ENCODE measurements around the gene CHKB. TPM values are rescaled to one million over a fixed set of nuclear protein-coding genes. Genes with fewer than 3 reads are reported as not detected.

CHKB gene
- total RNA-seq, 1 donor from 2014 or later, result 27.5 TPM

GRCh38 chr22:50573491-50574382 lies 8.9 kb downstream of the CHKB start:
- DNase-seq (ENCODE audit: low read depth, low spot score), result no peak

- DNase-seq (ENCODE audit: low read depth, low spot score), result no peak
Measured at GRCh38 chr22:50572965-50573364, 9.7 kb downstream of the CHKB start.

GRCh38 chr22:50571264-50572175 lies 11.1 kb downstream of the CHKB start:
- no peak for DNase-seq (ENCODE audit: low read depth, low spot score)

GRCh38 chr22:50570861-50571260 lies 11.8 kb downstream of the CHKB start:
- DNase-seq (ENCODE audit: low read depth, low spot score), result no peak

- no peak for DNase-seq (ENCODE audit: low read depth, low spot score)
Measured at GRCh38 chr22:50569896-50570535, 12.6 kb downstream of the CHKB start.

GRCh38 chr22:50569041-50569459 lies 13.6 kb downstream of the CHKB start:
- no peak for DNase-seq (ENCODE audit: low read depth, low spot score)

DNA sequence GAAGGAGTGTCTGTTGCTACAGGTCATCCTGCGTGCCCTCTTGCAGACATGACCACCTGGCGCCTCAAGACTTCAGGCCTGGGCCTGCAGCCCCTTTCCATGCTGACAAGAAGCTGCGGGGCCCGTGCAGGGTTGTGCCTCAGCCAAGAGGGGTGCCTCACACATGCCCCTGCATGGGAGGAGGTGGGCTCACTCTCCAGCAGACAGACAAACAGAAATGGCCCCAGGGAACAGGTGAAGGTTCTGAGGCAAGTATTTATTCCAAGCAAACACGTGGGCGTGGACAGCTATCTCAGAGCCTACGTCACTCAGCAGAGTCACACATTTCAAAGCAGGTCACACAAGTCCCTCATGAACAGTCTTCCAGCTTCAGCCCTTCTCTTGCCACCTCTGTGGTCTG lies 14.0 kb downstream of the CHKB start:
- DNase-seq (ENCODE audit: low read depth, low spot score), result no peak

DNA sequence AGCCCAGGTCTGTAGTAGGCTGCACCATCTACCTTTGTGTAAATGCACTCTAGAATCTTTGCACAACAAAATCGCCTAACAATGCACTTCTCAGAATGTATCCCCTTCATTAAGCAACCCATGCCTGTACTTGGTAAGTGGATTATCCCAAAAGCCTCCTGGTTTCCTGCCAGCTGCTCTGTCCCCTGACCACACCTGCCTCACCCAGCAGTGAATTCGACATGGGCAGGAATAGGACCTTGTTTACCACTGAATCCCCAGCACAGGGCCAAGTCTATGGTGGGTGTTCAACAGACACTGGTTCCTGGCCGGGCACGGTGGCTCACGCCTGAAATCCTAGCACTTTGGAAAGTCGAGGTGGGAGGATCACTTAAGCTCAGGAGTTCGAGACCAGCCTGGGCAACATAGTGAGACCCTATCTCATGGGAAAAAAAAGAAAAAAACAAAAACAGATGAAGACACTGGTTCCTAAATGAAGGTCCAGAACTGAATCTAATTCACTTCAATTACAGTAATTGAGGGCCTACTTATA lies 14.9 kb downstream of the CHKB start:
- no peak for DNase-seq (ENCODE audit: low read depth, low spot score)

GRCh38 chr22:50564289-50564688 lies 18.4 kb downstream of the CHKB start:
- no peak for DNase-seq (ENCODE audit: low read depth, low spot score)

- no peak for DNase-seq (ENCODE audit: low read depth, low spot score)
Measured at GRCh38 chr22:50563413-50564160, 19.1 kb downstream of the CHKB start.

DNA sequence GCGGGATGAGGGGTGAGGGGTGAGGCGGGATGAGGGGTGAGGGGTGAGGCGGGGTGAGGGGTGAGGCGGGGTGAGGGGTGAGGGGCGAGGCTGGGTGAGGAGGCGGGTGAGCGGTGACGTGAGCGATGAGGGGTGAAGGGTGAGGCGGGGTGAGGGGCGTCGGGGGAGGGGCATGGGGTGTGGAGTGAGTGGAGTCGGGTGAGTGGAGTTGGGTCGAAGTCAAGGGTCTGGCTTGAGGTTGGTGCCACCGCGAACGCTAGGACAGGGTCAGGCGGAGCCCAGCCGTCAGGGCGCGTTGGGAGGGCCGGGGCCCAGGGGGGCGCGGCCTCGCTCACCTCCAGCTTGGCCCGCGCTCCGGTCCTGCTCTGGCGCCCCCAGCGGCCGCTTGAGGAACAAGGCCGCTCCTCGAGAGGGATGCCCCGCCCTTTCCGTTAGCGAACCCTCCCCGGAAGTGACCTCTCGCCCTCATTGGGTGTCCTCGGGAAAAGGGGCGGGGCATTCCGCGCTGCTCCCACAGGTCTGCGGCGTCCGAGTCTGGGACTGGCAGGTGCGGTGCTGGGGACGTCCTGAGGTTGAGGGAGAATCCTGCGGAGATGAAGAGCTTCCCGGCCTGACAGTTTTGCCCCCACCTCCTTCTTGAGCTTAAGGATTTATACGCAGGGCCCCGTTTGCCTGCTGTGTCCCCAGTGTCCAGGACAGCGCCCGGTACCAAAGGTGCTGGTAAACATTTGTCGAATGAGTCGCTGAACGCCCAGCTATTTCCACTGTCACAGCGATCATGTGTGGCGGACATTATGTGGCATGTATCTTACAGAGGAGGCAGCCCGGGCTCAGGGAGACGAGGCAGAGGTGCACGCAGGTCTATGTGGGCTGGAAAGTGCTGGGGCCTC lies 19.9 kb downstream of the CHKB start, which contains the start of gene SYCE3:
Gene SYCE3, minus strand, starts transcription at position 397 of the 890 bp plus-strand sequence. CDS start 6,514 bp downstream, outside the sequence.
- DNase-seq (ENCODE audit: low read depth, low spot score), result peak; percentile 17

DNA sequence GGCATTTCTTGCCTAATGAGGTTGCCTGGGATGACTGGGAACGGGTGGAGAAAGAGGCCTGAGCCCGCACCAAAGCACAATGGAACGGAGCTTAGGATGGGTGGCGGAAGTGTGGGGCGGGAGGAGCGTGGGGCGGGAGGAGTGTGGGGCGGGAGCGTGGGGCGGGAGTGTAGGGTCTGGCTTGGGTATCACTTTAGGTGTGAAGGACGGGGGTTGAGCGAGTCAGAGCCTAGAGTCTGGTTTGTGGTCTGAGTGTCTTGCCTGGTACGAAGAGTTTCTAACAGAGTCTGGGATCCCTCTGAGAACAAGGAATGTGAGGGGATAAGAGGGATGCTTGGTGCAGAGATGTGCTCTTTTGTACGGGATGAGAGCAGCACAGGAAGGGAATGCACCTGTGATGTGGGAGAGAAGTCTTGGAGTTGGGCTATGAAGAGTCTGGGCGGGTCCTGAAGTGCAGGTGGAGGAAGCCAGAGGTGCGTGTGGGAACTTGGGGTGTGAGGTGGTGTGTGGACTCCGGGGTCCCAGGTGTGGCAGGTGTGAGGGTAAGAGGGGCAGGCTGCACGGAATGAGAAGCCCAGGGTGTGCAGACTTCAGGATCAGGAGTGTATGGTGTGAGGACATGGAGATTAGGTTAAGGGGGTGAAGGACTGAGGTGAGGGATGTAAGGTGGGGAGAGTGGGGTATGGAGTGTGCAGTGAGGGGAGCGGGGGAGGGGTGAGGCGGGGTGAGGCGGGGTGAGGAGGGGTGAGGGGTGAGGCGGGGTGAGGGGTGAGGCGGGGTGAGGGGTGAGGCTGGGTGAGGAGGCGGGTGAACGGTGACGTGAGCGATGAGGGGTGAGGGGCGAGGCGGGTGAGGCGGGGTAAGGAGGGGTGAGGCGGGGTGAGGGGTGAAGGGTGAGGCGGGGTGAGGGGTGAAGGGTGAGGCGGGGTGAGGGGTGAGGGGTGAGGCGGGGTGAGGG lies 21.0 kb downstream of the CHKB start:
- no peak for DNase-seq (ENCODE audit: low read depth, low spot score)

DNA sequence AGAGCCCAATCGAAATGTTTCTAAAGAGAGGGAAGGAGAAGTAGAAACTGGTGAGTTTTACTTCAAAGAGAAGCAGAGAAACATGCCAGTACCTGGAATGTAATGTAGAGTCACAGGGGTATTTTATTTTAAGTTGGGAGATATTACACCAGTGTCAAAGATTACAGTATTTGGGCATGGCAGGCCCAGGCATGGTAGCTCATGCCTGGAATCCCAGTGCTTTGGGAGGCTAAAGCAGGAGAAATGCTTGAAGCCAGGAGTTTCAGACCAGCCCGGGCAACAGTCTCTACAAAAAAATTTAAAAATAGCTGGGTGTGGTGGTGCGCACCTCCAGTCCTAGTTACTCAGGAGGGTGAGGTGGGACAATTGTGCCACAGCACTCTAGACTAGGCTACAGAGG lies 22.6 kb downstream of the CHKB start:
- DNase-seq (ENCODE audit: low read depth, low spot score), result no peak

- DNase-seq (ENCODE audit: low read depth, low spot score), result no peak
Measured at GRCh38 chr22:50556703-50557102, 25.9 kb downstream of the CHKB start.

DNA sequence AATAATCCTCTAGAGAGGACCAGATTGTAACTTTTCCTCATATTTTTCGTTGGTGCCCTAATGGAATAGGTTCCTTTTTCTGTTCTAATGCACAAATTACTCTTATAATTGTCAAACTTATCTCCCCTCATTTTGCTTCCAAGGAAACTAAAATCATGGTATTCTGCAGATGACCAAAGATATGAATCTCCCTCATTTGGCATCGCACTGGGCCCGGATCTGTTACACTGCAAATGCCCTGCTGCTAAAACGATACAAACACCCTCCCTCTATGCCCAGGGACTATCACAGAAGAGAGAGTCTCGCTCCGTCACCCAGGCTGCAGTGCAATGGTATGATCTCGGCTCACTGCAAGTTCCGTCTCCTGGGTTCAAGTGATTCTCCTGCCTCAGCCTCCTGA lies 29.3 kb downstream of the CHKB start:
- no peak for DNase-seq (ENCODE audit: low read depth, low spot score)

DNA sequence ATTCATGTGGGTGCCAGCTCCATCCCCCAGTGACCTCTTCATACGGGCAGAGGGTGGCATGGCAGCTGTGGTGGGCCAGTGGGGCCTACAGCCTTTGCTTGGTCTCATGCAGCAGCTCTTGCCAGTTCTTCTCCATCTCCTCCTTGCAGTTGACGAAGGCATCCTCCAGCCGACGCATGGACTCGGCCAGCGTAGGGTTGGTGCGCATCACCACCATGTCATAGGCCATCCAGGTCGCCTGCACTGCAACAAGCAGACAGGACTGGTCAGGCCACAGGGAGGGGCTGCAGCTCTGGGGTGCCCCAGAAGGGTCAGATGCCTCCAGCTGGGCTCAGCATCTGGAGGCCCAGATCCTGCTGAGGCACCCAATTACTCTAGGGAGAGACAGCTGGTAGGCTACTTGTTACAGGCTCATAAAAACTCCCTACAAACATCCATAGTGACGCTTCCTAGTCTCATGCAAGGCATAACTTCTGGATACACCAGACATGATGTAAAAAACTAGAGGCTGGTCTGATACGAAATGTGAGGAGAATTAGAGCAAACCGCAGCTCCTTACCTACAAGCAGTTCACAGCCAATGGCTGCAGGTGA lies 31.4 kb downstream of the CHKB start:
- DNase-seq (ENCODE audit: low read depth, low spot score), result no peak

DNA sequence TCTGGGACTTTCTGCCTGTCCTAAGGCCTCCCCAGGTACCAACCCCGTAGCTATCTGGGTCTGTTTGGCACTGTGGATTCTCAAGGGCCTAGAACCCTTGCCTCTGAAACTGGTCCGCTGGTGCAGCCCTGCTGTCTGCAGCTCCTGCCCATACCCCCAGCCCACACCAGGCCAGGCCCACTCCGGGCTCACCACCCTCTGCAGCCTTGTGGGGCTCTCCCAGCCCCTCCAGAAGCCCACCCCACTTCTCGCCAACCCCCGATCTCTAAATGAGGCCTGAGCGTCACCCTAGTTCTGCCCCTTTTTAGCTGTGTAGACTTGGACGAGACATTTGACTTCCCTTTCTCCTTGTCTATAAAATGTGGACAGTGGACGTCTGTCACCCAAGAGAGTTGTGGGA lies 32.3 kb downstream of the CHKB start:
- no peak for DNase-seq (ENCODE audit: low read depth, low spot score)
